K562 (cell line): ENCODE data around the gene LMO7. TPM values are rescaled to one million over a fixed set of nuclear protein-coding genes. Genes with fewer than 3 reads are reported as not detected.

Experiments used
- ATAC-seq: fragments of 200-7000 bp; cut with Tn5 transposase; 3 replicates; pipeline ENCODE4 v1.9.1; 2020; ENCODE audit warnings: moderate library complexity
- BruUV-seq: library from RNA; stranded (reverse); fragments of 400-500 nt; replicated peaks from 2 replicates; lab custom pipeline; 2021; lab: Mats Ljungman, UMichigan
- CTCF ChIA-PET: fragments of 300-600 bp; formaldehyde crosslinking; extraction: SDS; loops from one replicate; lab custom pipeline; 2021; ENCODE audit warnings: low intra/inter-chr PET ratio; lab: Yijun Ruan, JAX
- POLR2A ChIA-PET: fragments of 300-600, 350-650 bp; sonication (Branson Sonifier 250); formaldehyde crosslinking; extraction: SDS; loops from one replicate; lab custom pipeline; 2021; ENCODE audit warnings: antibody characterized with exemption, inconsistent platforms; lab: Yijun Ruan, JAX
- DNase-seq, 4 experiments: peaks; one replicate each; pipeline versions ENCODE4 v3.0.0 to v3.0.0-alpha.2; 2011 to 2018; ENCODE audit warnings: low spot score in 3 of 4, mixed read lengths in 3 of 4; ENCODE audit errors: extremely low read depth in 1 of 4
- FAIRE-seq: peaks from 2 replicates; lab custom pipeline; 2011; peaks lifted over from hg19 to GRCh38; lab: Jason Lieb, UNC
- H2AFZ ChIP-seq: 2 replicates; pipeline ENCODE4 v1.6.0; 2011; ENCODE audit warnings: low read depth, low read length, control low read depth, inconsistent platforms
- H3K27ac ChIP-seq: fragments of 200-600 bp; 3 replicates; pipeline ENCODE4 v1.8.0; 2011; ENCODE audit warnings: low read depth, mild to moderate bottlenecking, control low read depth, inconsistent platforms, low read length, moderate library complexity, mixed read lengths; ENCODE audit errors: extremely low read depth
- H3K27me3 ChIP-seq, 2 experiments: fragments of 300-600 bp in 1 of 2; 2 replicates in 1 of 2; 3 replicates in 1 of 2; pipeline versions ENCODE4 v1.6.0 to v1.8.0; 2011; ENCODE audit warnings: inconsistent platforms in 2 of 2, low read length in 2 of 2, mild to moderate bottlenecking in 1 of 2, mixed read lengths in 1 of 2, moderate library complexity in 1 of 2; ENCODE audit not compliant: control insufficient read depth in 2 of 2, insufficient read depth in 2 of 2
- H3K36me3 ChIP-seq: fragments of 300-600 bp; 3 replicates; pipeline ENCODE4 v1.8.0; 2011; ENCODE audit warnings: mild to moderate bottlenecking, low read length, inconsistent platforms; ENCODE audit not compliant: control insufficient read depth, insufficient read depth
- H3K4me1 ChIP-seq, 2 experiments: fragments of 200-600 bp in 1 of 2; replicated peaks in 1 of 2; 2 replicates in 1 of 2; 3 replicates in 1 of 2; pipeline versions ENCODE4 v1.5.1 to v1.8.0; 2011; ENCODE audit warnings: inconsistent platforms in 2 of 2, low read length in 2 of 2, mild to moderate bottlenecking in 1 of 2, mixed read lengths in 1 of 2, moderate library complexity in 1 of 2; ENCODE audit not compliant: control insufficient read depth in 2 of 2, insufficient read depth in 2 of 2
- H3K4me2 ChIP-seq: 2 replicates; pipeline ENCODE4 v1.6.1; 2011; ENCODE audit warnings: low read length, control low read depth, inconsistent platforms, mixed read lengths; ENCODE audit not compliant: insufficient read depth
- H3K4me3 ChIP-seq: fragments of 200-600 bp; sonication (generic), shearing (Covaris generic); 2 replicates; pipeline ENCODE4 v1.5.1; 2016; ENCODE audit warnings: control low read depth, inconsistent platforms
- H3K79me2 ChIP-seq: fragments of 200-600 bp; 3 replicates; pipeline ENCODE4 v1.8.0; 2011; ENCODE audit warnings: low read length, inconsistent platforms; ENCODE audit not compliant: control insufficient read depth, insufficient read depth
- H3K9ac ChIP-seq, 2 experiments: 2 replicates each; pipeline versions ENCODE4 v1.6.0 to v1.6.1; 2011; ENCODE audit warnings: low read depth in 2 of 2, low read length in 2 of 2, control low read depth in 1 of 2, inconsistent platforms in 1 of 2, mild to moderate bottlenecking in 1 of 2, mixed read lengths in 1 of 2; ENCODE audit not compliant: insufficient read depth in 1 of 2
- H3K9me1 ChIP-seq: one replicate; pipeline ENCODE4 v1.6.0; 2011; ENCODE audit warnings: inconsistent platforms, mild to moderate bottlenecking, low read length, moderate library complexity; ENCODE audit not compliant: control insufficient read depth, insufficient read depth
- H3K9me3 ChIP-seq: replicated peaks from 2 replicates; pipeline ENCODE4 v1.5.1; 2011; ENCODE audit warnings: low read depth, low read length, inconsistent platforms; ENCODE audit not compliant: control insufficient read depth, insufficient read depth
- H4K20me1 ChIP-seq: replicated peaks from 2 replicates; pipeline ENCODE4 v1.6.1; 2011; ENCODE audit warnings: low read length, inconsistent platforms, mixed read lengths; ENCODE audit not compliant: control insufficient read depth, insufficient read depth
- ATF4 ChIP-seq: fragments of 450-650 bp; formaldehyde crosslinking; IDR thresholded peaks from 2 replicates; pipeline ENCODE4 v1.4.0; 2022; ENCODE audit warnings: mild to moderate bottlenecking, moderate library complexity
- POU5F1 ChIP-seq: fragments of 150-350 bp; IDR thresholded peaks from 2 replicates; pipeline ENCODE4 v1.6.1; 2014; ENCODE audit warnings: borderline replicate concordance, low read length, low read depth, mild to moderate bottlenecking; ENCODE audit not compliant: partially characterized antibody
- SETDB1 ChIP-seq: IDR thresholded peaks from one replicate; pipeline ENCODE4 v1.6.1; 2012; ENCODE audit warnings: low read length, control low read depth, inconsistent platforms
- VEZF1 ChIP-seq: fragments of 200-800 bp; sonication (Bioruptor generic); IDR thresholded peaks from 2 replicates; pipeline ENCODE4 v1.6.1; 2017; ENCODE audit warnings: missing genetic modification characterization, missing compliant biosample characterization
- ZNF318 ChIP-seq, 2 experiments: fragments of 450-650 bp; IDR thresholded peaks; 2 replicates each; pipeline ENCODE4 v1.6.1; 2016; ENCODE audit warnings: mild to moderate bottlenecking in 2 of 2, borderline replicate concordance in 1 of 2, low read depth in 1 of 2, moderate library complexity in 1 of 2
- ZNF431 ChIP-seq: sonication (generic); formaldehyde crosslinking; IDR thresholded peaks from 2 replicates; pipeline ENCODE4 v1.8.0; 2022; ENCODE audit warnings: mild to moderate bottlenecking, missing genetic modification reagents
- in situ Hi-C: fragments of 300-500 bp; cut with MboI; formaldehyde crosslinking; loops from 4 replicates; pipeline ENCODE4 v1.15.0; 2018; ENCODE audit warnings: inconsistent platforms, mixed read lengths
- intact Hi-C: fragments of 100-400 bp; cut with micrococcal nuclease; formaldehyde crosslinking; loops from 2 replicates; pipeline ENCODE4 v1.14.2; 2022
- polyA plus RNA-seq, 8 experiments: library from polyadenylated mRNA; depleted of rRNA in 4 of 8; stranded (reverse) in 5 of 8; unstranded in 3 of 8; fragments of >200 nt; fragmentation: Nextera tagmentation in 2 of 8; fragmentation: Illumina TruSeq in 1 of 8; extraction: Ambion mirVana in 2 of 8; extraction: Trizol in 1 of 8; gene quantifications; 2 replicates each; pipeline versions ENCODE4 v1.2.1 to v1.2.3, GENCODE V29; 2011 to 2014; ENCODE audit warnings: inconsistent platforms in 1 of 8, missing spikeins in 1 of 8
- total RNA-seq, 7 experiments: library from RNA; depleted of rRNA in 6 of 7; stranded (reverse); fragments of >200 nt in 6 of 7; fragmentation: Illumina TruSeq in 2 of 7; extraction: Trizol in 2 of 7; gene quantifications; 2 replicates each; pipeline versions ENCODE4 v1.2.1 to v1.2.3, GENCODE V29; 2011 to 2021; ENCODE audit warnings: low replicate concordance in 1 of 7

The LMO7 gene
- total and polyA plus RNA-seq, 9 of the 15 experiments (the other 6 are each of a cell fraction or from before 2014, with no cell fraction given) = 0.42 to 4.3 (median 1.7) TPM

- Histone ChIP-seq H3K4me1 (no peaks in the 10 kb centered on the region), H3K27ac (no peak overlapping the region), H3K4me3 (no peak overlapping the region), H3K9me3 (no peaks in the 10 kb centered on the region), H3K79me2 (no peaks in the 10 kb centered on the region), H4K20me1 (no peaks in the 10 kb centered on the region), H3K36me3 (no peaks in the 10 kb centered on the region), H3K9ac (no peak overlapping the region), H3K9me1 (no peaks in the 10 kb centered on the region), H3K4me2 (no peak overlapping the region), H3K27me3 (no peaks in the 10 kb centered on the region), H2AFZ (no peak overlapping the region)
- POLR2A ChIA-PET = no interaction called here
- ATAC-seq (no peak), DNase-seq (no peak), FAIRE-seq (no peak)
- in situ Hi-C loops = no loop called here
- CTCF ChIA-PET = no interaction called here
- intact Hi-C loops = no loop called here
- BruUV-seq = no TSS peak
- no peak for TF ChIP-seq VEZF1
- no peak for TF ChIP-seq ZNF318 (IDR thresholded peaks at IDR 0.05; ENCODE audit: borderline replicate concordance in 1 of 2, low read depth in 1 of 2)
- no peak for TF ChIP-seq POU5F1
- no peak for TF ChIP-seq ZNF431 (CRISPR knock-in tag)
- no peak for TF ChIP-seq SETDB1
- no peak for TF ChIP-seq ATF4
These were observed 135.7 kb downstream of the LMO7 start for GRCh38 chr13:75771818-75772217.
